HG02610 (cell line): Measurements from ENCODE around the gene PACS2.
"Not testable (repeated sequence)": the region's sequence is repeated elsewhere in the genome, so short reads cannot be mapped to it uniquely, and the experiment has no call there.

ENCODE experiments used
- ATAC-seq: cut with Tn5 transposase; IDR thresholded peaks from one replicate; pipeline ENCODE4 v1.9.1; 2021; ENCODE audit warnings: mild to moderate bottlenecking, moderate library complexity; ENCODE audit not compliant: unreplicated experiment

The PACS2 gene

DNA sequence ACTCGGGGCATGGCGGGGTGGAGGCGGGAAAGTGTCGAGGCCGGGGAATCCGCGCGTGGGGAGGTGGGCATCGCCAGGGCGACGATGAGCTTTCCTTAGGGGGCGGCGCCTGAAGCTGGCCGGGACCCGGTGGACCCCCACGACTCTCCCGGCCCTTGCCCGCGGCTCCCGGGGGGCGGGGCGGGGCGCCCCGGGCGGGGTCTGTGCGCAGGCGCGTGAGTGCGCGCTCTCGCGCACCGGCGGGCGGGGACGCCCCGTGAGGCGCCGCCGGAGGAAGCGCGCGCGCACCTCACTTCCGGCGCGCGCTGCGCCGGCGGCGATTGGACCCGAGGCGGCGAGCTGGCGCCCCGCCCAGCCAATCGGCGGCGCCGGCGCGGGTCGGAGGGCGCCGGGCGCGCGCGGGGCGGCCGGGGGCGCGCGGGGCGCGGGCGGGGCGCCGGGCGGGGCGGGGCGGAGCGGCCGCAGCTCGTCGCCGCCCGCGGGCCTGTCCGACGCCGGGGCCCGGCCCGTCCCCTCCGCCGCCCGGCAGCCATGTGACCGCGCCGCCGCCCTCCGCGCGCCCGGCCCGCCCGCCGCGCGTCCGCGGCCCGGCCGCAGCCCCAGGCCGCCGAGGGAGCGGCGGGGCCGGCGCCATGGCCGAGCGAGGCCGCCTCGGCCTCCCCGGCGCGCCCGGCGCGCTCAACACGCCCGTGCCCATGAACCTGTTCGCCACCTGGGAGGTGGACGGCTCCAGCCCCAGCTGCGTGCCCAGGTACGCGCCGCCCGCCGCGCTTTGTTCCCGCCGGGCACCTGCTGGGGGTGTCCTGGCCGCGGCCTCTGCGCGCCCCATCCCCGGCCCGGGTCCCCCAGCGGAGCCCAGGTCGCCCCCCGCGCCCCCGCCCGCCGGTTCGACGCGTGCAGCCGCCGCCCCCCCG is at the start of gene PACS2:
PACS2 (plus strand) TSS at position 462 of the 914 bp plus-strand sequence; CDS start at position 633, 171 bp downstream.
- peak; percentile 63 for ATAC-seq

DNA sequence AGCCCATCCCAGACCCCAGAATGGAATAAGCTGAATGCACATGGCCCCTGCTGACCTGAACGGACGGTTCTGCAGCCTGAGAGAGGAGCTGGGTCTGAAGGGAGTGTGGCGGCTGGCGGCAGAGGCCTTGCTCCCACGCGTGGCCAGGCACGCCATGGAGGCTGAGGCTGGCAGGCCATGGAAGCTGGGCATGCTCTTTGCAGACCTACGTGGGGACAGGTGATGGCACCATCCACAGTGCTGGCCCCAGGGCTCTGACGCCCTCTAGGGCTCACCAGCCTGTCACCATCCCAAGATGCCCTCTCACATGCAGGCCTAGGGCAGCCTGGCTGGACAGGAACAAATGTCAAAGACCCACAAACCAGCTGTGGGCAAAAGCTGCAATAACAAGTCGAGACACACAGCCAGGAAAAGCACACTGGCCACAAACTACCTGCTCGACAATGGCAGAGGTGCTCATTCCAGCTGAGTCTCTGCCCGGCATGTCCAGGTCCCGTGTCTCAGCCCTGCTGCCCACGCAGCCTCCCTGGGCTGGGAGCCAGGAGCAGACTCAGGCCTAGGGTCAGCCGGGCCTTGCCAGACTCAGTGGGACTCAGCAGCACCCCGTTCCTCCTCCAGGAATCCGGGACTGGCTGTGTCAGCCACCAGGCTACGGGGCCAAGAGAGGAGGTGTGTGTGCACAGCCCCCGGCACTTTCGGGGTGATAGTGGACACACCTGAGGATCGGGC is 46.6 kb upstream of the PACS2 start:
- ATAC-seq, result no peak

DNA sequence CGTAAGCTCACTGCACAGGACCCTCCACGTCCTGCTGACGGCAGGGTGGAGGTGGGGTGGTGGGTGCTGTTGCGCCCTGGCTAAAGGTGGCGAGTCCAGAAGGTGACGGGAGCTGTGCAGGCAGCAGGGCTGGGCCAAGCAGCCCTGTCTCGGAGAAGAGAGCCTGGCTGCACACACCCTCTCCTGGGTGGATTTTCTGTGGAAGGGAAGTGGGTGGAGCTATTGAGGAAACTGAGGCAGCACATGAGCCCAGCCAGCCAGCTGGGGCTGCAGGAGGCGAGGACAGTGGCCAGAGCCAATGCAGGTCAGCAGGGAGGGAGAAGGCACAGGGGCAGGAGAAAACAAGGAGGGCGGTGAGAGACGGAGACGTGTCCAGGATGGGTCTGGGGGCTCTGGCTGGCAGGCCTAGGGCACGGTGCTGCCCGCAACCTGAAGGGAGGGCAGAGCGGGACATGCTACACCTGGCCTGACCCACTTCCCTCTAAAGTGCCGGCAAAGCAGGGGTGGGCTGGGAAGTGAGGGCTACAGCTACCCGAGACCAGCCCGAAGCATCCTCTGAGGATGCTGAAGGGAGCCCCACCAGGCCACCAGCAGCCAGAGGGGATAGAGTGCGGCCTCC is 45.7 kb upstream of the PACS2 start:
- no peak for ATAC-seq

DNA sequence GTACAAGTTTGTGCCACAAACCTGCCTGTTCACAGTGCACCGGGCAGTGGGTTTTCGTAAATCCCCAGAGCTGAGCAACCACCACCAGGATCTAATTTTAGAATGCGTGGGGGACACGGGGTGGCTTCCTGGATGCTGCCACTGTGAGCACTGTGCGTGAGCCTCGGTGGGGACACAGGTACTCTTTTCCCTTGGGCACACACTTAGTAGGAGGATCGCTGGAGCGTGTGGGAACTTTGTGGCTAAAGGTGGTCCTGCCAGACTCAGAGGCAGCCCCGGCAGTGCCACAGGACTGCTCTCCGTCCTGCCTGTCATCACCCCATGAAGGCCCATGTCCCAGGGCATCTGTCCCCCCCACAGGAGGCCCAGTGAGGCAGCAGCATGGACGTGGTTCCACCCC is 45.1 kb upstream of the PACS2 start:
- ATAC-seq, result no peak

DNA sequence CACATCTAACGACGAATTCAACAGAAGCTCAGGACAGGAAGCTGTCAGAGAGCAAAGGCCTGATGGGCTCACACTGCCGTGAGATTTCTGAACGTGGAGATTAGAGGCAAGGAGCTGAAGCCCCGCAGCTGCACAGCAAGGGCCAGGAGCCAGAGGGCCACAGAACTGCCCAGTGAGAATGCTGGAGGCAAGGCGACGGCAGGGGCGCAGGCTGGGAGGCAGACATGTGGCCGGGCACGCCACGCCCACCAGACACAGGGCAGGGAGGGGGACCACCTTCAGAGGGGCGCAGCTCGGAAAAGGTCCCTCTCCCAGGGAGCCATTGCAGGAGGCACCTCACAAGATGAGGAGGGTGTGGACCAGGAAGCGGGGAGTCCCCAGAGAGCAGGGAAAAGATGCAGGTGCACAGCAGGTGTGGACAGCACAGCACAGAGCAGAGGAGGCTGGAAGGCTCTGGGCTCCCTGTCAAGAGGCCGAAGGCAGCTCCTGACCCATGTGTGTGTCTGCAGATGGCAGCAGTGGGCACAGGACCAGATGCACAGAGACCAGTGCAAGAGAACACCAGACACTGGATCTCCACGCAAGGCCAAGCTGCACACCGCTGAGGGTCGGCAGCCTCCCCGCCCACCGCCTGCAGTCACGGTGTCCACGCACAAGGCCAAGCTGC is 43.2 kb upstream of the PACS2 start:
- ATAC-seq, result no peak

DNA sequence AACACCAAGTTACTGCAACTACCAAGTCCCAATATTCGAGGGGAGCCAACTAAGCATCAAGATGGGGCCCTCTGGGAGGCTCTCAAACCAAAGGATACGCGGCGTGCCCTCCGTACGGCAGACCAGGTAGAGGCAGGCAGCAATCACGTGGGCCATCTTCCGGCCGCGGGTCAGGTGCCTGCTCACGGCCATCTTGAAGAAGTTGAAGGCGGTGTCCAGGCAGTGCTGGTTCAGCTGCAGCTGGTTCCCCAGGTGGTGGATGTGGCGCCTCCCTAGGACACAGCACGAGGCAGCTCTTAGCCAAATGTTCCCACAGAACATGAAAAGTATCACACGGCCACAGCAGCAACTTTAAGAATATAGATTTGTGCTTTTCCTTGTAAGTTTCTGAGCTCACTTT is 41.9 kb upstream of the PACS2 start:
- no peak for ATAC-seq

DNA sequence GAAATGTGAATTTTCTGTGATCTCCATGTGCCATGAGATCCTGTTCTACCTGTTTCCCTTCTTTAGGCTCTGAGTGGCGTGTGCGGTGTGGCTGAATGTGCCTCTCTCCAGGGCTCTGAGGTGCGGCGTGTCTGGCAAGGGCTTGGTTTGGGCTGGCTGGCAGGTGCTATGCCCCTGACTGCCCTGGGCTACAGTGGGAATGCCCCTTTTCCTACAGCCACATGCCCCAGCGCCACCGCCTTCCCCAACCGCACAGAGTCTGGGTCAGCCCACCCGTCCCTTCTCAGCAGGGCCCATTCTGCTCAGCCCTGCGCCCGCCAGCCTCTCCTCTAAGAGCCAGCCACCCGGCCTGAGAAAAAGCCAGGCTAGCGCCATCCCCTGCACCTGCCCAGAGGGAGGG is 41.5 kb upstream of the PACS2 start:
- no peak for ATAC-seq

DNA sequence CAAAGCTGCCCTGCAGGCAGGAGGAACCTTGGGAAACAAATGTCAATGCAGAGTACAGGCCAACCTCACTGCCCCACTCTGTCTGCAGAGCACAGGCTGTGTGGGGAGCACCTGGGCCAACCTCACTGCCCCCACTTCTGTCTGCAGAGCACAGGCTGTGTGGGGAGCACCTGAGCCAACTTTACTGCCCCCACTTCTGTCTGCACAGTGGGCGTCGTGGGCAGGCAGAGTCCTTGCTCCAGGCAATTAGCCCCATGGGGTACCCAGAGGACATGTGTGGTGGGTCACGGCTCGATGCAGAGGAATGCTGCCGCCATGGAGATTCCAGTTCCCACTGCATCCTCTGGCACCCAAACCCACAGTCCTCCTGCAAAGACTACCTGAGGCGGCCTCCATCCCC is 39.9 kb upstream of the PACS2 start:
- ATAC-seq, result no peak

DNA sequence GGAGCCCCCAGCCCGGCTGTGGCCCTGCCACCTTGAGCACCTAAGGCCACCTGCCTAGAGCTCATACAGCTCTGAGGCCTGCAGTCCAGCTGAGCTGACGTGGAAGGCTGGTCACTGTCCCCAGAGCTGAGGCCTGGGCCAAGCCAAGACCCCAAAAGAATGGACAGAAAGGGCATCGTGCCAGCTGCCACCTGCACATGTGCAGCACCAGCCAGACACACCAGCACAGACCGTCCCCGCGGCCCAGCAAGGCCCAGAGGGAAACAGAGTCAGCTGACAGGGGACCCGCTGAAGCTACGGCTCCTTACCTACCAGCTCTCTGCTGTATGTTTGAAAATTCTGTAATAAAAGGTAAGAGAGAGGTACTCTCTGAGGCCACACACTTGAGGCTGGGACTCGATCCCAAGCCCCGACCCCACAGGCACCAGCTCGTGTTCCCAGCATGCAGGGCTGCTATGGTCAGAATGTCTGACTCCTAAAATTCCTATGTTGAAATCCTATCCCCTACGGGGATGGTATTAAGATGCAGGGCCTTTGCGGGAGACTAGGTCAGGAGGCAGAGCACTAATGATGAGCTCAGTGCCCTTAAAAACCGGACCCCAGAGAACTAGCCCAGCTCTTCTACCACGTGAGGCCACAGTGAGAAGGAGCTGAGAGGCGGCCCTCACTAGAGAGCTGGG is 39.1 kb upstream of the PACS2 start:
- no peak for ATAC-seq

DNA sequence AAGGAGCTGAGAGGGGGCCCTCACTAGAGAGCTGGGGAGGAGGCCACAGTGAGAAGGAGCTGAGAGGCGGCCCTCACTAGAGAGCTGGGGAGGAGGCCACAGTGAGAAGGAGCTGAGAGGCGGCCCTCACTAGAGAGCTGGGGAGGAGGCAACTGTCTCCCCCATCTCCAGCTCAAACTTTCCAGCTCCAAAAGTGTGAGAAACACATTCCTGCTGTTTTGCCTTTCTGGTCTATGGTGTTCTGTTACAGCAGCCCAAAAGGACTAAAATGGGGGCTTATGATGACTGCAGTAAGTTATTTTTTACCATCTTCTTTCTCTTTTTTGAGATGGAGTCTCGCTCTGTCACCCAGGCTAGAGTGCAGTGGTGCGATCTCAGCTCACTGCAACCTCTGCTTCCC is 37.1 kb upstream of the PACS2 start:
- not testable (repeated sequence) for ATAC-seq

DNA sequence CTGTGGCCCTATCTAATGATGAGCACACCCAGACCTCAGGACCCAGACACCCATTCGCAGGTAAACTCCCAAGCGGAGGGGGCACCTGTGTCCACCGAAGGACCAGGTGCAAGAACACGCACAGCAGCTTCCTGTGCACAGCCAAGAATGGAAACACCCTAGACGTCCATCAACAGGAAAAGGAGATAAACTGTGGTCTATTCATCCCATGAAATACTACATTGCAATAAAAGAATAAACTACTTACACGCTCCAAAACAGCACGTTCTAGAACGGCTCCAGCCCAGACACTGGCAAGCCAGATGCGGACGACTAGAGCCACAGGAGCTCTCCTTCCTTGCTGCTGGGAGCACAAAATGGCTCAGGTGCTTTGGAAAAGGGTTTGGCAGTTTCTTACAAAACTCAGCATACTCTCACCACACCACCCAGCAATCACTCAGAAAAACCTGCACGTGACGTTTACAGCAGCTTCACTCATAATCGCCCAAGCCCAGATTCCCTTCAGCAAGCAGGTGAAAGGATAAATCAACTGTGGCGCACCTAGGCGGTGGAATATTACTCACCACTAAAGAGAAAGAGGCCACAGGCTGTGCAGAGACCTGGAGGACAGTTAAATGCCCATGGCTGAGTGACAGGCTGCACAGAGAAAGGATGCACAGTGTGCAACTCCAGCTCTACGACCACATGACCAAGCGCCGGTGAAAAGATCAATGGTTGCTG is 34.7 kb upstream of the PACS2 start:
- ATAC-seq, result no peak

DNA sequence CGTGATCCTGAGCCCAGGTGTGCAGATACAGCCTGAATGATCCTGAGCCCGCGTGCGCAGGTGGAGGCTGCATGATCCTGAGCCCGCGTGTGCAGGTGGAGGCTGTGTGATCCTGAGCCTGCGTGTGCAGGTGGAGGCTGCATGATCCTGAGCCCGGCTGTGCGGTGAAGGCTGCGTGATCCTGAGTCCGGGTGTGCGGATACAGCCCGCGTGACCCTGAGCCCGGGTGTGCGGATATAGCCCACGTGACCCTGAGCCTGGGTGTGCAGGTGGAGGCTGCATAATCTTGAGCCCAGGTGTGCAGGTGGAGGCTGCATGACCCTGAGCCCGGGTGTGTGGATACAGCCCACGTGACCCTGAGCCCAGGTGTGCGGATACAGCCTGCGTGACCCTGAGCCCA is 34.0 kb upstream of the PACS2 start:
- ATAC-seq, result no peak

DNA sequence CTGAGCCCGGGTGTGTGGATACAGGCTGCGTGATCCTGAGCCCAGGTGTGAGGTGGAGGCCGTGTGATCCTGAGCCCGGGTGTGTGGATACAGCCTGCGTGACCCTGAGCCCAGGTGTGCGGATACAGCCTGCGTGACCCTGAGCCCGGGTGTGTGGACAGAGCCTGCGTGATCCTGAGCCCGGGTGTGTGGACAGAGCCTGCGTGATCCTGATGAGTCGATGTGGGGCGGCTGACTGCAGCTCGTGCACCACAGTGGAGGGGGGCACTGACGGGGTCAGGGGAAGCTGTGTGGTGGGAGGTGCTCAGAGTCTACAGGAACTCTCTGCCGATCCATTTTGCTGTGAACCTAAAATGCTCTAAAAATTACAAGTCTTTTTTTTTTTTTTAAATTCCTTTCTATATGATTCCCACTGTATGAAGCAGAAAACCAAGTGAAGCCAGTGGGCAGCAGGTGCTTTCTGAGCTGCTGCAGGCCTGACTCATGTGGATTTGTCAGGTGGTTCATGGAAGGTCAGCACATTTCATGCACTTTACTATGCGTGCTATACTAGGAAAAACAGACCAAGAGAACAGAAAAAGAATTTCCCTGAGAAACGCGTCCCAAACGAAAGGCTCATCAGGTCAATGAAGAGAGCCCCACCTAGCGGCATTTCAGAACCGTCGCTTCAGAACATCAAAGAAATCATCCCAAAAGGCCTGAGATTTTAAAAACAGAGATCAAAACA is 33.0 kb upstream of the PACS2 start:
- no peak for ATAC-seq

DNA sequence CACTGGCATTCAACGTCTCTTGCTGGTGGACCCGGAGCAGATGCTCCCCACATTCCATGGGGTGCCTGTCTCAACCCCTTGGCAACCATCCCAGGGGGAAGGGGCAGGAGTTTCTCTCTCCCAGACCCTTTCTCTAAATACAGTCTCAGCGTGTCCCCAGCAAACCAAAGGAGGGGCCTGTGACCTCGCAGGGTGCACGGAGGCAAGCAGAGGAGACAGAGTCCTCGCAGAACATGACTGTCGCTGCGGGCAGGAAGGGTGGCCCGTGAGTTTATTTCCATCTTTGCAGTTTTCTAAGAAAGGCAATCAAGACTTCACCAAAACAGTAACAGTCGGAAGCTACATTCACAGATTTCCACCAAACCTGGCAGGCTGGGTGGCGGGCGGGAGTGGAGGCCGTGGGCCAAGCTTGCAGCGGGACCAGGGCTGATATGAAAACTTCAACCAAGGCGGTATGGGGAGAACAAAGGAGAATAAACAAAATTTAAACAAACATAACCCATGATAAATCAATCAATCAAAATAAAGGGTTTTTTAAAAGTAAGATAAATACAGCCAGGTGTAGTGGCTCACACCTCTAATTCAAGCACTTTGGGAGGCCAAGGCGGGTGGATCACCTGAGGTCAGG is 32.3 kb upstream of the PACS2 start:
- no peak for ATAC-seq

DNA sequence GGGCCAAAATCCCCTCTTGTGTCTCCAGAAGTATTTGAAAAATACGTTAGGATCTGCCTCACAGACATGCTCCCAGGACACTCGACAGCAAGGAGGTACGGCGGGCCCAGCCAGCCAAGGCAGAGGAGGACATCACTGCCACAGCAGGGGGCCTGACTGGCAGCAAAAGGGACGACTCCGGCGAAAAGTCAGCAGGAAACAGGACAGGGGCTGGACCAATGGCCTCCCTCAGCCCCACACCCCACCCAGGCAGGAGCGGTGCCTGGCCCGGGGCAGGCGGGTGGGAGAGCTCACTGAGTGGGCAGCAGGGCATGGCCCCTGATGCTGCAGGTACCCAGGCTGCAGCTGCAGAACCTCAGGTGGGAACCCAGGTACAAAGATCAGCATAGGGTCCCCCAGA is 31.5 kb upstream of the PACS2 start:
- no peak for ATAC-seq

DNA sequence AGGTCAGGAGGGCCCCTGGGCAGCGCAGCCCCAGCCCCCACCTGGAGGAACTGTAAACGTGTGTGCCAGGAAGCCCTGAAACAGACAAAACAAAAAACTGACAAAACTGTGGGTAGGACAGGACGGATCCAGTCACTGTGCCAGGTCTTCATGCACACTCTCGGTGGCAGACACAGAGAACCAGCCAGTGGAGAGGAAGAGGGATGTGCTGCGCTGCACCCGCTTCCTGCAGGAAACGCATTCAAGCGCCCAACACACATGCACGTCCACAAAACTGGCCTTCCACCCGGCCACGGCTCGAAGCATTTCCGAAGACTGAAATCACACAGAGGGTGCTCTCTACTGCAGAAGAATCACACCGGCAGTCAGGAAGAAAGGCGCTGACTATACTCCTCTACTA is 30.6 kb upstream of the PACS2 start:
- ATAC-seq, result no peak

DNA sequence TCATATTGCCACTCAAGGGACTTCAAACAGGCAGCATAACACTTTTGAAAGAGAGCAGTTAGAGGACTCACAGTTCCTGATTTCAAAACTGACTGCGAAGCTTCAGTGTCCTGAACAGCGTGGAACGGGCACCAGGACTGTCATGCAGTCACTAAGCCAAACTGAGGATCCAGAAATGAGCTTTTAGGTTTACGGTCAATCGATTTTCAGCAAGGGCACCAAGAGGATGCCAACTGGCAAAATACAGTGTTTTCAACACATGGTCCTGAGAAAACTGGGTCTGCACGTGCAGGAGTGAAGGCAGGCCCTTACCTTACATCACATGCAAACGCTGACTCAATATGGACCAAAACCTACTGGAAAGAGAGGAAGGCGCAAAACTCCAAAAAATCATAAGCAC is 29.4 kb upstream of the PACS2 start:
- no peak for ATAC-seq

DNA sequence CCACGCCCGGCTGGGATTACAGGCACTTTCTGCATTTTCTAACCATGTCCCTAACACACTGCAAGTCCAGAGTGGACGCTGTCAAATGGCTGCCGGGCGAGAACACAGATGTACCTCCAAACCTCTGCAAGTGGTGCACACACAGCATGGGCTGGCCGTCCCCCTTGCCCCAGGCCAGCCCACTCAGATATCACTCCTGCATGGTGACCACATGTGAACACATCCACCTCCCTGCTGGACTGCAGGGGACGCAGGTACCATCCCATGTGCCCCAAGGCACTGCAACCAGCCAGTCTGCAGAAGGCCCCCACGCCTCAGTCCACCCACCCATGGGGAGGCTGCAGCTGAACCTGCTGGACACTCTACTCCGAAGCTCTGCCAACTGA is 27.8 kb upstream of the PACS2 start:
- no peak for ATAC-seq
